ENCODE measurements around the gene CNTN1.

CNTN1 gene

DNA sequence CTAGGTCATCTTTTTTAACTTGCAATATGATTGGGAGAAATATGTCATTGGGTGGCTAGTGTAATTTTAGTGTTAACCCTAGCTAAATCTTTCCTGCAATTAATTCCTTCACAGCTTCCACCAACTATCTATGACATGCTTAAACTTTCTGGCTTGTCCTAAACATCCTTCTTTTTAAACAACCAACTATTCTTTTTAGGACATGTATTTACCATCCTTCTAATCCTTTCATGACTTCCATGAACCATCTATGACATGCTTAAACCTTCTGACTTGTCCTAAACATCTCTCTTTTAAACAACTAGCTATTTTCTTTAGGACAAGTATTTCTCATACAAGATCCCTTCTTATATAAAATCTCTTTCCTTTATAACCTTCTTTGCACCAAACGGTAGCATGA is 316.2 kb downstream of the CNTN1 start:
- FAIRE-seq (no peak), DNase-seq (ENCODE audit: insufficient read length, low spot score) (no peak)
- TF ChIP-seq POLR2A (IDR thresholded peaks at IDR 0.05; ENCODE audit: low read depth, low read length), result no peak

DNA sequence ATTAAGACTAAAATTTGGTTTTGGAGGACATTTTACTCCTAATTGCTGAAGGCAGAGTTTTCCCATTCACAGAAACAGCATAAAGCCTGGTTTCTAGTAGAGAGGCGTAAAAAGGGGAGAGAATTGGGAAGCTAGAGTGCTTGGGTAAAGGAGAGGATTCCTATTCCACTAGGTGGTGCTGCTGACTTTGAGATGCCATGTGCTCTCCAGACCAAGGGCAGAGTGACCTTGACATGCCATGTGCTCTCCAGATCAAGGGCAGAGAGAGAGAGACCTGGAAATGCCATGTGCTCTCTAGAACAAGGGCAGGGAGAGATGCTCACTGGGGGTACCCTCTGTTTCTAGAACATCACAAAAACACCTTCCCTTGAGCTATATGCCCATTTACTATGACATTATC is 319.7 kb downstream of the CNTN1 start:
- no peak for TF ChIP-seq POLR2A (IDR thresholded peaks at IDR 0.05; ENCODE audit: low read depth, low read length)
- FAIRE-seq (no peak), DNase-seq (ENCODE audit: insufficient read length, low spot score) (no peak)

DNA sequence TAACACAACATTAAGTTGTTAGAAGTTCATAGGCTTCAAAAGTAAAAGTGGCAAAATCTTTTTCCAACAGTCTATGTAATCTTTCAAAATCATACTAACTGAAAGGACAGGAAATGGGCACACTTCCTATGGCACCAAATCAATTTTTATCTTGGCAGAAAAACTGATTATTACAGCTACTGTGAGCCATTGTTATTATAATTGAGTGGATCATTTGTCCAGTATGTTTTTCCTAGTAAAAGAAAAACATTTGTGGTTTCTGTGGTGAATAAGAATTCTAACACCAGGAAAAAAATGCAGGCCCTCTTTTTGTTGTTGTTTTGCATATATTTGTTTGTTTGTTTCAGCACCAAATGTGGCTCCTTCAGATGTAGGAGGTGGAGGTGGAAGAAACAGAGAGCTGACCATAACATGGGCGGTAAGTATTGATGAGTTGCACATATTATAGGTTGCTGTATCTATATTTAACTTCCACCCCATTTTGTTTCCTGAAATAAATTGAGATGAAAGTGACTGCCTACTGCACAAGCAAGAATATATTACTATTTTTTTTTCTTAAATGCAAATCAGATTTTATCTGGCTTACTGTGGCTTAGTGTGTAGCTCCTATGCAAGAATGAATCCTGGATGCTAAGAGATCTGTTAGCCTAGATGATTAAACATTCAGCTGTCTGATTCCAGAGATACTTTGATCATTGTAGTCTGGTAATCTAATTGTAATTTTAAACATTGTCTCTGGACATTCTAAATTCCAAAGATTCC is 321.8 kb downstream of the CNTN1 start:
- DNase-seq (ENCODE audit: insufficient read length, low spot score), result no peak
- FAIRE-seq, result no peak
- TF ChIP-seq POLR2A (IDR thresholded peaks at IDR 0.05; ENCODE audit: low read depth, low read length), result no peak

DNA sequence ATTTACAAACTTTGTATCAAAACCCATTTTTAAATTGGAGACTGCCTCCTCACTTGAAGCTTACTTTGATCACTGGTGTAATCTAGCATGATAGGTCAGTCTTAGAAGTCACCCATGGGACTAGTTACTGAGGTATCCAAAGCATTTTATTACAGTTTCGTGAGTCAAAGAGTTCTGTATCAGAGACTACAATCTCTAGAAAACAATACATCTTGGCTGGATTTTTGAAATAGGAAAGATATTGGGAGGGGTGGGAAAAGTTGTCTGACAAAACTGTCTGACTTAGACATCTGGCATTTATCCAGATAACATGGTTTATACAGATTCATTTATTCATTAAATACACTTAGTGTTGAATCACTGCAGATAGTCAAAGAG is 322.4 kb downstream of the CNTN1 start:
- no peak for TF ChIP-seq POLR2A (IDR thresholded peaks at IDR 0.05; ENCODE audit: low read depth, low read length)
- FAIRE-seq (no peak), DNase-seq (ENCODE audit: insufficient read length, low spot score) (no peak)

DNA sequence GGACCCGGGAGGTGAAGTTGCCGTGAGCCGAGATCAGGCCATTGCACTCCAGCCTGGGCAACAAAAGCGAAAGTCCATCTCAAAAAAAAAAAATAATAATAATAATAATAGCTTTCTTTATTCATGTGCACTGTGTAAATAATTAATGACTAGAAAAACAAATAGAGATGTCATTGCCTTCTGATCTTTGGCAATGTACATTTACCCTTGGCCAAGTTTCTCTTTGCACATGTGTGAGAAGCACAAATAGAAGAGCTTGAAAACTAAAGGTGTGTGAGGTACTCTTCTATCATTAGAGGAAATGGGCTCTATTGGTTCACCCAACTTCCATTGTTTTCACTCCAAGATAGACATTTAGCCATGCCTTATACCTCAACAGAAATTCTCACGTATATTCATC is 325.8 kb downstream of the CNTN1 start:
- no peak for TF ChIP-seq POLR2A (IDR thresholded peaks at IDR 0.05; ENCODE audit: low read depth, low read length)
- no peak for DNase-seq (ENCODE audit: insufficient read length, low spot score)
- no peak for FAIRE-seq

DNA sequence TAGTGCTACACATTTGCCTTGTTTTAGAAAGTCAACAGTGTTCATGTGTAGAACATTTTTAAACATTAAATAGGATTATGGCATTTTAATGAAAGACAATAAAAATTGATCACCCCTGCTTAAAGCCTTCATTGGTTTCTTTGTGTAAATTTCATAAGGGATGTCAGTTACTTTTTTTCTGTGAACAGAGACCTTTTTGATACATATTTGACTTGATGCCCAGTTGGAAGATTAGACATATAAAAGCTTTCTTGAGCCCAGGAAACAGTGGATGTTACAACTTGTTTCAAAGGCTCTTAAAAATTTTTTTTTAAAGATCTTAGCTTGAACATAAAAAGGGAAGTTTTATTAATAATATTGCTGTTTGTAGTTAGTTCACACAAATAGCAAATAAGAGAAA is 327.2 kb downstream of the CNTN1 start:
- FAIRE-seq (no peak), DNase-seq (ENCODE audit: insufficient read length, low spot score) (no peak)
- TF ChIP-seq POLR2A (IDR thresholded peaks at IDR 0.05; ENCODE audit: low read depth, low read length), result no peak

DNA sequence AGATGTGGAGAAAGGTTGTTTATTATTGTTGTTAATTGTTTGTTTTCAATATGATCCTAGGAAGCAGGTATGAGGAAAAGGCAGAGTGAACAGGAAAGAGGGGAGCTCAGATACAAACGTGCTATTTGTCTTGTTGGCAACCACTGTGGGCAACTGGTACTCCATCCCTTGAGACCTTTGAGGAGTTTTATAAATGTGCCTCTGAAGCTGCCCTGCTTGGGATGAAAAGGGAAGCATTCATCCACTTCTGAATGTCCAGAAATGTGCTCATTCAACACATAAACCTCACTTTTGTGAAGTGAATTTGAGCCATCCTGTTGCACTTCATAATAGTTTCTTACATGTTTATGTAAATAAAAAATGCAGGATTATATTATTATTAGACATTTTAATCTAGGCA is 331.6 kb downstream of the CNTN1 start:
- no peak for TF ChIP-seq POLR2A (IDR thresholded peaks at IDR 0.05; ENCODE audit: low read depth, low read length)

DNA sequence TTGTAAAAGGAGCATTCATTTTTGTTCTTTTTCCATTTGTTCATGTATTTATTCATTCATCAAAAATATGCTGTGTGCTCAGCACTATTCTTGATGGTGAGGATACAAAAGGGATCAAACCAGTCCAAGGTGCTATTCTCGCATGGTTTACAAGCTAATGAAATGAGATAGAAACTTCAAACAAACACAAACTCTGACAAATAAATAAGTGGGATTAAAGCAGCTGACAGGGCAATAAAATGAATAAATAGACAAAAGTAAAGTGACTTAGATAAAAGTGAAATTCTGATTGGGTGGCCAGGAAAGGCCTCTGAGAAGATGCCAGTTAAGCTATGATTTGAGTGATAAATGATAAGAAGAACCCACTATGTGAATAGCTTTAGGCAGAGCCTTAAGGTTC is 333.9 kb downstream of the CNTN1 start:
- no peak for TF ChIP-seq POLR2A (IDR thresholded peaks at IDR 0.05; ENCODE audit: low read depth, low read length)
- DNase-seq (ENCODE audit: insufficient read length, low spot score) (no peak), FAIRE-seq (no peak)

More for the DNA sequence above, 331.6 kb downstream of the CNTN1 start:
- FAIRE-seq, result no peak
- no peak for DNase-seq (ENCODE audit: insufficient read length, low spot score)

DNA sequence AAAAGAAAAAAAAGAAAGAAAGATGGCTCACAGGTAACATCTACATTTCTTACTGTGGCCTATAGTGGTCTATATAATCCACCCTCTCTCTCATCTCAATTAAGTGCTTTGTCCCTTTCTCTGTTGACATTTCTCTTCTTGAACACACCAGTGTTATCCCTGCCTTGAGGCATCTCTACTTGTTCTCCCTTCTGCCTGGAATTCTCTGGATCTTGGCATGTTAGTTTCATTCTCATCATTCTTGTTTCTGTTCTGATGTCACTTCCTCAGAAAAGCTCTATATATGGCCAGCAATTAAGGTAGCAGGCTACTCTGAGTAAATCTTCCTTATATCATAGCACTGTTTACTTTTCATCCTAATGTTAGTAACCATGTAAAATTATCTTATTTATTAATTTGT is 340.1 kb downstream of the CNTN1 start:
- no peak for FAIRE-seq
- DNase-seq (ENCODE audit: insufficient read length, low spot score), result no peak
- no peak for TF ChIP-seq POLR2A (IDR thresholded peaks at IDR 0.05; ENCODE audit: low read depth, low read length)

DNA sequence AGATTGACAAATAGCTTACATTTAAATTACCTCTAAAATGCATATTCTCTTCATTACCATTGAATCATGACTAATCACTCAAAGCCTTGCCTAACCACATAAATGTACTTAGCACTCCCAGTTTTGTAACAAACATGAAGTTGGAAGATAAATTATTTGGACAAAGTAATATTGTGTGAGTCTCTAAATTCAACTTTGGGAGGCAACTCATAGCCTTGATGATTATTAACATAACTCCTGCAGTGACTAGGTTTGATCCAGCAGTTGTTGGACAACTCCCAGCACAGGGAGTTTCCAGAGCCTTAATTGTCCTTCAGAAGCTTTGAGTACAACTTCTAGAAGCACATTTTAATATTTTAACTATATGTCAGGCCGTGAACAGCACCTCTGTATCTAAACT is 342.4 kb downstream of the CNTN1 start:
- FAIRE-seq, result no peak
- TF ChIP-seq POLR2A (IDR thresholded peaks at IDR 0.05; ENCODE audit: low read depth, low read length), result no peak

DNA sequence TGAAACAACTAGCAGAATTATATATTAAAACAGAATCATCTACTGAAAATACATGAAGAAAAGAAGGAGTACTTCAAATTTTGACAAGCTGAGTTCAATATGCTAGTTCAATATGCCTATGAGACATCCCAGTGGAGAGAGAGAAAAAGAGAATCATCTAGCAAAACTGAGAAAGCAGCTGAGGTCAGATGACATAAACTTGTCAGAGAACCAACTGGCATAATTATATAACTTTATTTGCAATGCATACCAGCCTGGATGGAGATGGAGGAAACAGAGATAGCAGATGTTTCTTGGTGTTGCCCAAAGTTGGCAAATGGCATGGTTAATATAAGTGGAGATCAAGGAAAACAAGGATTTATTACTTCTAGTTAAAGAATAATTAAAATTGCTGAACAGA is 347.2 kb downstream of the CNTN1 start:
- FAIRE-seq (no peak), DNase-seq (ENCODE audit: insufficient read length, low spot score) (no peak)
- no peak for TF ChIP-seq POLR2A (IDR thresholded peaks at IDR 0.05; ENCODE audit: low read depth, low read length)

More for the DNA sequence above, 342.4 kb downstream of the CNTN1 start:
- DNase-seq (ENCODE audit: insufficient read length, low spot score), result no peak

DNA sequence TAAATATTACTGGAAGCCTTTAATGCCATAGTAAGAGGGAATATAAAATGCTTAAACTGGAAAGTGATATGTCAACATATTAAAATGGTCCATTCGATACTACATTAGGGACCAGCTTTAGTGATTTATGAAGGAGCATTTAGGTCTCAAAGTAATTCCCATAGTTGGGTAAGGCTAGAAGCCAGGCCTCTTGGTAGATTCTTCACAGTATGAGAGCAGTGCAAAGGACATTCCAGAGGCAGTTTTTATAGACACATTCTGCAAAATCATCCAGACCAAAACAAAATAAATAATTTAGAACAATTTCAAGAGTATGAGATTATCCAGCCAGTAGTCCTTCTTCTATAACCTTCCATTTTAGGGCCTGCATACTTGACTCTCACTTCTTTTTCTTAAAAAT is 353.3 kb downstream of the CNTN1 start:
- FAIRE-seq, result no peak
- no peak for TF ChIP-seq POLR2A (IDR thresholded peaks at IDR 0.05; ENCODE audit: low read depth, low read length)

DNA sequence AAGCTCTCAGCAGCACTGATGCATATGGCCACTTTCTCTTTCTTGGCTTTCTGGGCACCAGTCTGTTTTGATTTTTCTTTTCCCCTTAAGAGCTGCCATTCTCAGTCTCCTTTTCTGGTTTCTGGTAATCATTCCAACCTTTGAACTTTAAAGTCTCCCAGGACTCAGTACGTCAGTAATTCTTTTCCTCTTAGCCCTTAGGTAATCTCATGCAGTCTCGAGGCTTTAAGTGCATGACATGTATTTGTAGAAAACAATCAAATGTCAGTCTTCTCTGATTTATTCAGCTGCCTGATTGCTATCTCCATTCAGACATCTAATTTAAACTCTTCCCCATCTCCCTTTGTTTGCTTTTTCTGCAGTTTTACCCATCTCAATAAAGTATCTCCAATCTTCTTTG is 356.8 kb downstream of the CNTN1 start:
- DNase-seq (ENCODE audit: insufficient read length, low spot score), result no peak
- FAIRE-seq, result no peak
- TF ChIP-seq POLR2A (IDR thresholded peaks at IDR 0.05; ENCODE audit: low read depth, low read length), result no peak

More for the DNA sequence above, 353.3 kb downstream of the CNTN1 start:
- no peak for DNase-seq (ENCODE audit: insufficient read length, low spot score)

DNA sequence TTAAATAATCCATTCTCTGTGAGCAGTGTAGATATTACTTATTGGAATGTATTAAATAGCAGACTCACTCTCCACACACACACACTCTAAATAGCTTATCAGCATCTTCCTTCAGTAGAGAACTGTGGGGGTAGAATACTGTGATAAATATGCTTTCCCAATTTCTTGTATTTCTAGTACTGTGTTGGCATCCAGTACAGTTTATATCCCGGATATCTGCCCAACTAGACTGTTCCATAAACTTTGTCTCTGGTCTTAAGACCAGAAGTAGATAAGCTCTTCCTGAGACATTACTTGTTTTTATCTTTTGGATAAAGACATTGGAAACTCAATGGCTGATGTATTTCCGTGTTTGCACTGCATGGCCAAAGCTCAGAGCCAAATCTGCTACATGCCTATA is 359.7 kb downstream of the CNTN1 start:
- DNase-seq (ENCODE audit: insufficient read length, low spot score), result no peak
- no peak for TF ChIP-seq POLR2A (IDR thresholded peaks at IDR 0.05; ENCODE audit: low read depth, low read length)
- no peak for FAIRE-seq

DNA sequence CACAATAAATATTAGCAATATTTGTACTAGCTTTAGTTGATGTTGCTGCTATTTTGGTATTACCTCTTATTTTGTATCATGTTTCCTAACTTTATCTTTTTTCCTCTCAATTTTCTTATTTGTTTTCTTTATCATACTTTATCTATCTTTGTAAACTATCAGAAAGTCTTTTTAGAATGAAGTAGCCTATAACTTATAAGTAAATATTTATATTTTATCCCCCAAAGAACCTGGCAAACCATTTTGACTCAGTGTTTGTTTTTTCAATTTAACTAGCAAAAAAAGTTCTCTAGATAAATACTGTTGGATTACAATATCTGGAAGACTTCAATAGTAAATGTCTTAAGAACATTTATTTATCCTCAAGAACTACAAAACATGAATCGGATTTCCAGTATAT is 360.2 kb downstream of the CNTN1 start:
- no peak for DNase-seq (ENCODE audit: insufficient read length, low spot score)
- FAIRE-seq, result no peak
- TF ChIP-seq POLR2A (IDR thresholded peaks at IDR 0.05; ENCODE audit: low read depth, low read length), result no peak

DNA sequence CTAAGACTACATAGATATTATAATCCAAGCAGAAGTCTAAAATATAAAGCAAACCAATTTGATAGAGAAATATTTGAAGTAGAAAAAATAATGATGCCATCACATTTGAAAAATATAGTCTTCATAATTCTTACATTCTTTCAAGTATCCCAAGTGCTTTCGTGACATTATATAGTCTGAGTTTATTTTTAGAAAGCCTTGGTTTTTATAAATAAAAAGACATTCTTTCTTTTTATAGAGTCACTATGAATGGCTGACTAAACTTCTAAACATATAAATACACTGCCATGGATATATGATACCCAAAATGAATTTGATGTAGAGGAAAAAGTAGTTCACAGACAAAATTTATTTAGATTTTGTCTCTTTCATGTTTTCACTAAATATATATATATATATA is 360.8 kb downstream of the CNTN1 start:
- DNase-seq (ENCODE audit: insufficient read length, low spot score), result no peak
- FAIRE-seq, result no peak
- no peak for TF ChIP-seq POLR2A (IDR thresholded peaks at IDR 0.05; ENCODE audit: low read depth, low read length)

Measured in H54 (cell line).